A673 (cell line): ENCODE data around the gene SHC4.

Experiments used
- CTCF ChIP-seq: fragments of 300-800, 200-600 bp; sonication (generic); conservative IDR thresholded peaks from 2 replicates; pipeline ENCODE4 v1.5.1; 2017; ENCODE audit warnings: low read depth, mild to moderate bottlenecking, antibody characterized with exemption, low read length, moderate library complexity, mixed read lengths
- EZH2 ChIP-seq: fragments of 200-600 bp; sonication (generic); IDR thresholded peaks from 2 replicates; pipeline ENCODE4 v1.6.1; 2017; ENCODE audit warnings: borderline replicate concordance, low read depth, mild to moderate bottlenecking, mixed read lengths, antibody characterized with exemption, low read length; ENCODE audit not compliant: poor library complexity, severe bottlenecking

- TF ChIP-seq CTCF (peak; percentile 70), EZH2 (no peak)
Observed at GRCh38 chr15:48800811-48801455, 162.8 kb downstream of the SHC4 start.
